GM23338 (cell line): ENCODE results near the gene ACRBP. TPM values are rescaled to one million over a fixed set of nuclear protein-coding genes. Genes with fewer than 3 reads are reported as not detected.

Experiments
- ATAC-seq: fragments of 200-7000 bp; cut with Tn5 transposase; 3 replicates; pipeline ENCODE4 v1.9.1; 2020
- DNase-seq: peaks from one replicate; pipeline ENCODE4 v3.0.0-alpha.2; 2015; ENCODE audit warnings: low spot score
- H2AFZ ChIP-seq: fragments of 200-600 bp; sonication (generic); 2 replicates; pipeline ENCODE4 v1.8.0; 2016; ENCODE audit warnings: antibody characterized with exemption, mild to moderate bottlenecking, moderate library complexity
- H3F3A ChIP-seq: fragments of 200-600 bp; sonication (generic); replicated peaks from 2 replicates; pipeline ENCODE4 v1.8.0; 2017; ENCODE audit warnings: antibody characterized with exemption, mixed run types, low read depth
- H3K27ac ChIP-seq: fragments of 200-600 bp; sonication (generic); 2 replicates; pipeline ENCODE4 v1.6.1; 2016; ENCODE audit warnings: low read depth
- H3K27me3 ChIP-seq: fragments of 200-600 bp; sonication (generic); 2 replicates; pipeline ENCODE4 v1.8.0; 2016; ENCODE audit warnings: mild to moderate bottlenecking, mixed run types, moderate library complexity; ENCODE audit not compliant: insufficient read depth
- H3K36me3 ChIP-seq: fragments of 200-600 bp; sonication (generic); 2 replicates; pipeline ENCODE4 v1.8.0; 2016; ENCODE audit warnings: mild to moderate bottlenecking; ENCODE audit not compliant: insufficient read depth
- H3K4me1 ChIP-seq: fragments of 200-600 bp; sonication (generic); 2 replicates; pipeline ENCODE4 v1.8.0; 2016; ENCODE audit warnings: mild to moderate bottlenecking, moderate library complexity; ENCODE audit not compliant: insufficient read depth
- H3K4me2 ChIP-seq: fragments of 200-600 bp; sonication (generic); 2 replicates; pipeline ENCODE4 v1.7.1; 2017; ENCODE audit warnings: mixed run types
- H3K4me3 ChIP-seq: fragments of 200-600 bp; sonication (generic); 2 replicates; pipeline ENCODE4 v1.6.1; 2016; ENCODE audit warnings: mixed run types
- H3K79me2 ChIP-seq: fragments of 200-600 bp; sonication (generic); replicated peaks from 2 replicates; pipeline ENCODE4 v1.8.0; 2017; ENCODE audit warnings: mild to moderate bottlenecking; ENCODE audit not compliant: insufficient read depth
- H3K9me2 ChIP-seq: fragments of 200-600 bp; sonication (generic); 2 replicates; pipeline ENCODE4 v1.8.0; 2017; ENCODE audit not compliant: insufficient read depth
- H4K20me1 ChIP-seq: fragments of 200-600 bp; sonication (generic); replicated peaks from 2 replicates; pipeline ENCODE4 v1.8.0; 2017; ENCODE audit warnings: mild to moderate bottlenecking; ENCODE audit not compliant: insufficient read depth
- H3K27ac Mint-ChIP-seq: 2 replicates; pipeline ENCODE4 v1.8.0; 2020; ENCODE audit warnings: inconsistent platforms, mild to moderate bottlenecking, moderate library complexity, mixed read lengths
- H3K27me3 Mint-ChIP-seq: 3 replicates; pipeline ENCODE4 v1.8.0; 2022; ENCODE audit warnings: low read depth, mild to moderate bottlenecking, moderate library complexity, mixed read lengths, inconsistent platforms; ENCODE audit not compliant: insufficient read depth, poor library complexity
- H3K36me3 Mint-ChIP-seq: 3 replicates; pipeline ENCODE4 v1.8.0; 2021; ENCODE audit warnings: low read depth, mild to moderate bottlenecking, inconsistent platforms, moderate library complexity, mixed read lengths
- H3K4me1 Mint-ChIP-seq: 3 replicates; pipeline ENCODE4 v1.8.0; 2020; ENCODE audit warnings: mild to moderate bottlenecking, inconsistent platforms, mixed read lengths
- H3K4me3 Mint-ChIP-seq: 3 replicates; pipeline ENCODE4 v1.8.0; 2021; ENCODE audit warnings: moderate library complexity, mild to moderate bottlenecking, inconsistent platforms, mixed read lengths
- H3K9me3 Mint-ChIP-seq: 3 replicates; pipeline ENCODE4 v1.8.0; 2020; ENCODE audit warnings: moderate library complexity, mild to moderate bottlenecking, inconsistent platforms, mixed read lengths
- CREB1 ChIP-seq: fragments of 250-450 bp; sonication (Bioruptor Pico); IDR thresholded peaks from 2 replicates; pipeline ENCODE4 v1.5.0; 2020; ENCODE audit warnings: low read depth, mild to moderate bottlenecking, moderate library complexity
- ETS1 ChIP-seq: IDR thresholded peaks from 2 replicates; pipeline ENCODE4 v1.6.1; 2016; ENCODE audit warnings: antibody characterized with exemption
- EZH2phosphoT487 ChIP-seq: fragments of 200-600 bp; sonication (generic); IDR thresholded peaks from one replicate; pipeline ENCODE4 v1.8.1; 2018; ENCODE audit warnings: antibody characterized with exemption; ENCODE audit not compliant: unreplicated experiment
- JUNB ChIP-seq: IDR thresholded peaks from one replicate; pipeline ENCODE4 v1.6.1; 2016; ENCODE audit warnings: antibody characterized with exemption; ENCODE audit not compliant: unreplicated experiment
- NANOG ChIP-seq: IDR thresholded peaks from 2 replicates; pipeline ENCODE4 v1.6.1; 2016; ENCODE audit warnings: antibody characterized with exemption, borderline replicate concordance
- POLR2AphosphoS5 ChIP-seq: IDR thresholded peaks from 2 replicates; pipeline ENCODE4 v1.6.1; 2016; ENCODE audit warnings: antibody characterized with exemption, low read depth
- STAT1 ChIP-seq: IDR thresholded peaks from one replicate; pipeline ENCODE4 v1.6.1; 2016; ENCODE audit warnings: antibody characterized with exemption; ENCODE audit not compliant: unreplicated experiment
- ZNF114 ChIP-seq: fragments of 250-450 bp; sonication (Bioruptor Pico); IDR thresholded peaks from 2 replicates; pipeline ENCODE4 v1.5.0; 2020; ENCODE audit warnings: mild to moderate bottlenecking, moderate library complexity
- ZNF331 ChIP-seq: fragments of 250-450 bp; sonication (Bioruptor Pico); IDR thresholded peaks from 2 replicates; pipeline ENCODE4 v1.5.0; 2020; ENCODE audit warnings: low read depth, mild to moderate bottlenecking, moderate library complexity
- polyA plus RNA-seq: library from polyadenylated mRNA; unstranded; fragments of >200 nt; fragmentation: Nextera tagmentation; extraction: Ambion mirVana; gene quantifications from 2 replicates; pipeline ENCODE4 v1.2.1, GENCODE V29; 2016
- total RNA-seq: library from RNA; depleted of rRNA; stranded (reverse); fragments of >200 nt; shearing (Covaris generic); gene quantifications from 2 replicates; pipeline ENCODE4 v1.2.3, GENCODE V29; 2014
- TF ChIP-seq, protein P1 (sequence below), 2 experiments: fragments of 200-600 bp in 1 of 2; sonication (generic) in 1 of 2; conservative IDR thresholded peaks; 2 replicates each; pipeline versions ENCODE4 v1.5.1 to v1.6.1; 2016 to 2017; ENCODE audit warnings: antibody characterized with exemption in 2 of 2, low read depth in 2 of 2, mild to moderate bottlenecking in 2 of 2, moderate library complexity in 1 of 2
- TF ChIP-seq, protein P2 (sequence below): IDR thresholded peaks from one replicate; pipeline ENCODE4 v1.6.1; 2018; ENCODE audit warnings: antibody characterized with exemption; ENCODE audit not compliant: unreplicated experiment

ACRBP gene
- total and polyA plus RNA-seq, 2 experiments from 2014 or later: 0.70 to 2.2 TPM

- Histone ChIP-seq H3K4me2 (no peak overlapping the region), H3K27me3 (peaks cover 11% of the 10 kb centered on the region; the same call in 1 of the 2 replicates), H3K4me3 (no peak overlapping the region), H3K4me1 (peaks cover 20% of the 10 kb centered on the region), H2AFZ (no peak overlapping the region), H3F3A (peaks cover 3% of the 10 kb centered on the region; the same call in 1 of the 2 replicates), H3K36me3 (no peaks in the 10 kb centered on the region), H3K79me2 (peaks cover 3% of the 10 kb centered on the region; the same call in 1 of the 2 replicates), H3K9me2 (no peaks in the 10 kb centered on the region), H4K20me1 (no peaks in the 10 kb centered on the region), H3K27ac (no peak overlapping the region)
- TF ChIP-seq POLR2AphosphoS5 (no peak), ETS1 (no peak), ZNF114 (CRISPR knock-in tag) (no peak), NANOG (no peak), ZNF331 (no peak), STAT1 (no peak), CREB1 (no peak), EZH2phosphoT487 (no peak), JUNB (no peak)
- TF ChIP-seq, protein P1, sequence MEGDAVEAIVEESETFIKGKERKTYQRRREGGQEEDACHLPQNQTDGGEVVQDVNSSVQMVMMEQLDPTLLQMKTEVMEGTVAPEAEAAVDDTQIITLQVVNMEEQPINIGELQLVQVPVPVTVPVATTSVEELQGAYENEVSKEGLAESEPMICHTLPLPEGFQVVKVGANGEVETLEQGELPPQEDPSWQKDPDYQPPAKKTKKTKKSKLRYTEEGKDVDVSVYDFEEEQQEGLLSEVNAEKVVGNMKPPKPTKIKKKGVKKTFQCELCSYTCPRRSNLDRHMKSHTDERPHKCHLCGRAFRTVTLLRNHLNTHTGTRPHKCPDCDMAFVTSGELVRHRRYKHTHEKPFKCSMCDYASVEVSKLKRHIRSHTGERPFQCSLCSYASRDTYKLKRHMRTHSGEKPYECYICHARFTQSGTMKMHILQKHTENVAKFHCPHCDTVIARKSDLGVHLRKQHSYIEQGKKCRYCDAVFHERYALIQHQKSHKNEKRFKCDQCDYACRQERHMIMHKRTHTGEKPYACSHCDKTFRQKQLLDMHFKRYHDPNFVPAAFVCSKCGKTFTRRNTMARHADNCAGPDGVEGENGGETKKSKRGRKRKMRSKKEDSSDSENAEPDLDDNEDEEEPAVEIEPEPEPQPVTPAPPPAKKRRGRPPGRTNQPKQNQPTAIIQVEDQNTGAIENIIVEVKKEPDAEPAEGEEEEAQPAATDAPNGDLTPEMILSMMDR (conservative IDR thresholded peaks at IDR 0.05; ENCODE audit: low read depth in 2 of 2): no peak
- TF ChIP-seq, protein P2, sequence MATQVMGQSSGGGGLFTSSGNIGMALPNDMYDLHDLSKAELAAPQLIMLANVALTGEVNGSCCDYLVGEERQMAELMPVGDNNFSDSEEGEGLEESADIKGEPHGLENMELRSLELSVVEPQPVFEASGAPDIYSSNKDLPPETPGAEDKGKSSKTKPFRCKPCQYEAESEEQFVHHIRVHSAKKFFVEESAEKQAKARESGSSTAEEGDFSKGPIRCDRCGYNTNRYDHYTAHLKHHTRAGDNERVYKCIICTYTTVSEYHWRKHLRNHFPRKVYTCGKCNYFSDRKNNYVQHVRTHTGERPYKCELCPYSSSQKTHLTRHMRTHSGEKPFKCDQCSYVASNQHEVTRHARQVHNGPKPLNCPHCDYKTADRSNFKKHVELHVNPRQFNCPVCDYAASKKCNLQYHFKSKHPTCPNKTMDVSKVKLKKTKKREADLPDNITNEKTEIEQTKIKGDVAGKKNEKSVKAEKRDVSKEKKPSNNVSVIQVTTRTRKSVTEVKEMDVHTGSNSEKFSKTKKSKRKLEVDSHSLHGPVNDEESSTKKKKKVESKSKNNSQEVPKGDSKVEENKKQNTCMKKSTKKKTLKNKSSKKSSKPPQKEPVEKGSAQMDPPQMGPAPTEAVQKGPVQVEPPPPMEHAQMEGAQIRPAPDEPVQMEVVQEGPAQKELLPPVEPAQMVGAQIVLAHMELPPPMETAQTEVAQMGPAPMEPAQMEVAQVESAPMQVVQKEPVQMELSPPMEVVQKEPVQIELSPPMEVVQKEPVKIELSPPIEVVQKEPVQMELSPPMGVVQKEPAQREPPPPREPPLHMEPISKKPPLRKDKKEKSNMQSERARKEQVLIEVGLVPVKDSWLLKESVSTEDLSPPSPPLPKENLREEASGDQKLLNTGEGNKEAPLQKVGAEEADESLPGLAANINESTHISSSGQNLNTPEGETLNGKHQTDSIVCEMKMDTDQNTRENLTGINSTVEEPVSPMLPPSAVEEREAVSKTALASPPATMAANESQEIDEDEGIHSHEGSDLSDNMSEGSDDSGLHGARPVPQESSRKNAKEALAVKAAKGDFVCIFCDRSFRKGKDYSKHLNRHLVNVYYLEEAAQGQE: no peak
- Mint-ChIP-seq H3K4me3 (no peak overlapping the region), H3K27me3 (peaks cover 13% of the 10 kb centered on the region), H3K36me3 (peaks cover 6% of the 10 kb centered on the region; the same call in 2 of the 3 replicates), H3K27ac (no peak overlapping the region), H3K9me3 (no peaks in the 10 kb centered on the region), H3K4me1 (peaks cover 34% of the 10 kb centered on the region)
- no peak for DNase-seq
- no peak for ATAC-seq
Measured at GRCh38 chr12:6694701-6695100, 47.5 kb upstream of the ACRBP start.
